K562 treated with DMSO at 1 percent for 4 hours (cell line): ENCODE results near the gene ERVK3-1. TPM values are rescaled to one million over a fixed set of nuclear protein-coding genes. Genes with fewer than 3 reads are reported as not detected.

Experiments
- total RNA-seq: library from RNA; unstranded; fragments of 300-600 nt; gene quantifications from 2 replicates; pipeline ENCODE4 v1.2.3, GENCODE V29; 2022; ENCODE audit not compliant: insufficient read depth

Gene ERVK3-1
- total RNA-seq, result 94.2 and 122 TPM in 2 replicates

GRCh38 chr19:58305065-58305931, at the start of gene ERVK3-1:
Gene ERVK3-1, plus strand, starts transcription at chr19:58305377. Its CDS starts 6,792 bp downstream, at chr19:58312169.

GRCh38 chr19:58278541-58279041, 26.6 kb upstream of the ERVK3-1 start, which contains the start of gene ZNF8:
Gene ZNF8, plus strand, starts transcription at chr19:58278955. Its CDS starts 127 bp downstream, at chr19:58279082.

GRCh38 chr19:58326914-58327726, 21.9 kb downstream of the ERVK3-1 start, which contains the start of gene ZSCAN22:
Gene ZSCAN22, plus strand, starts transcription at chr19:58326994. Its CDS starts 7,809 bp downstream, at chr19:58334803.

GRCh38 chr19:58352760-58353671, 47.8 kb downstream of the ERVK3-1 start, which contains the start of gene A1BG:
Gene A1BG, minus strand, starts transcription at chr19:58353492. Its CDS starts 55 bp downstream, at chr19:58353437.

GRCh38 chr19:58362272-58362994, 57.3 kb downstream of the ERVK3-1 start, which contains the start of gene ZNF497:
Gene ZNF497, minus strand, starts transcription at chr19:58362751. Its CDS starts 5,116 bp downstream, at chr19:58357635.

Other genes with a start within 250 kb of the ERVK3-1 start
- not detected in 2 replicates for gene ZNF135, start 246.1 kb upstream of the ERVK3-1 start, total RNA-seq
- gene ZSCAN18, start 207.1 kb upstream of the ERVK3-1 start, total RNA-seq, result 3.4 and 8.5 TPM in 2 replicates
- gene ZNF329, start 154.6 kb upstream of the ERVK3-1 start, total RNA-seq, result 1.5 and 2.4 TPM in 2 replicates
- 34.3 and 35.2 TPM in 2 replicates for gene ZNF274, start 122.3 kb upstream of the ERVK3-1 start, total RNA-seq
- 20.9 and 27.5 TPM in 2 replicates for gene ZNF544, start 76.5 kb upstream of the ERVK3-1 start, total RNA-seq
- gene ZNF8, start 26.4 kb upstream of the ERVK3-1 start, total RNA-seq, result 1.7 and 1.8 TPM in 2 replicates
- gene ZSCAN22, start 21.6 kb downstream of the ERVK3-1 start, total RNA-seq, result 1.7 and 2.7 TPM in 2 replicates
- 17.9 and 43.1 TPM in 2 replicates for gene A1BG, start 48.1 kb downstream of the ERVK3-1 start, total RNA-seq
- 4.4 and 4.6 TPM in 2 replicates for gene ZNF497, start 57.4 kb downstream of the ERVK3-1 start, total RNA-seq
- 2.8 and 6.2 TPM in 2 replicates for gene ZNF837, start 75.7 kb downstream of the ERVK3-1 start, total RNA-seq
- 5,644 and 6,167 TPM in 2 replicates for gene RPS5, start 81.9 kb downstream of the ERVK3-1 start, total RNA-seq
- gene RNF225, start 90.3 kb downstream of the ERVK3-1 start, total RNA-seq, result 1.1 TPM in 1 of 2 replicates, not detected in the other
- 11.1 and 12.3 TPM in 2 replicates for gene ZNF584, start 103.3 kb downstream of the ERVK3-1 start, total RNA-seq
- gene ZNF132, start 134.8 kb downstream of the ERVK3-1 start, total RNA-seq, result 0.78 and 1.5 TPM in 2 replicates
- 1.9 and 2.6 TPM in 2 replicates for gene ZNF324B, start 146.2 kb downstream of the ERVK3-1 start, total RNA-seq
- 8.6 and 11.8 TPM in 2 replicates for gene ZNF324, start 161.7 kb downstream of the ERVK3-1 start, total RNA-seq
- 9.9 and 11.9 TPM in 2 replicates for gene ZNF446, start 171.0 kb downstream of the ERVK3-1 start, total RNA-seq
- gene SLC27A5, start 206.6 kb downstream of the ERVK3-1 start, total RNA-seq, result 26.2 and 35.6 TPM in 2 replicates
- 9.5 and 13.1 TPM in 2 replicates for gene ZBTB45, start 214.4 kb downstream of the ERVK3-1 start, total RNA-seq
- 689 and 750 TPM in 2 replicates for gene TRIM28, start 238.7 kb downstream of the ERVK3-1 start, total RNA-seq
- 141 and 158 TPM in 2 replicates for gene CHMP2A, start 249.7 kb downstream of the ERVK3-1 start, total RNA-seq